Stimulated activated CD4-positive, alpha-beta T cell treated with anti-CD3 and anti-CD28 coated beads, TNF-alpha, amount 100 ng/mL, for 4 hours (primary cell): ENCODE results near the gene METTL13.
"Not testable (repeated sequence)": the region's sequence is repeated elsewhere in the genome, so short reads cannot be mapped to it uniquely, and the experiment has no call there.

Experiments used
- DNase-seq, 3 experiments: peaks; one replicate each; pipeline ENCODE4 v3.0.0-alpha.2; 2020; ENCODE audit warnings: low read depth in 3 of 3

Gene METTL13

GRCh38 chr1:171769754-171770153 is 11.7 kb upstream of the METTL13 start:
- no peak for DNase-seq

GRCh38 chr1:171772312-171772711 is 9.1 kb upstream of the METTL13 start:
- DNase-seq, result no peak

GRCh38 chr1:171780583-171781175 is 781 bp upstream of the METTL13 start:
- no peak for DNase-seq

GRCh38 chr1:171783816-171784530 is 2.5 kb downstream of the METTL13 start:
- no peak for DNase-seq

GRCh38 chr1:171784784-171785183 is 3.3 kb downstream of the METTL13 start:
- no peak for DNase-seq

- no peak for DNase-seq
Measured at GRCh38 chr1:171785766-171786165, 4.3 kb downstream of the METTL13 start.

GRCh38 chr1:171786534-171786933 is 5.1 kb downstream of the METTL13 start:
- no peak for DNase-seq

- DNase-seq, result no peak
Measured at GRCh38 chr1:171787686-171788480, 6.4 kb downstream of the METTL13 start.

- DNase-seq, result no peak
Measured at GRCh38 chr1:171788696-171789095, 7.2 kb downstream of the METTL13 start.

- no peak for DNase-seq
Measured at GRCh38 chr1:171790318-171790717, 8.9 kb downstream of the METTL13 start.

- DNase-seq, result no peak
Measured at GRCh38 chr1:171792656-171793369, 11.4 kb downstream of the METTL13 start.

- no peak for DNase-seq
Measured at GRCh38 chr1:171793636-171794035, 12.2 kb downstream of the METTL13 start.

GRCh38 chr1:171794085-171794484 is 12.6 kb downstream of the METTL13 start:
- peak in 2 of 3 experiments; percentile 36 to 40 for DNase-seq

- no peak for DNase-seq
Measured at GRCh38 chr1:171796592-171796991, 15.1 kb downstream of the METTL13 start.

- no peak for DNase-seq
Measured at GRCh38 chr1:171798311-171798710, 16.9 kb downstream of the METTL13 start.

GRCh38 chr1:171798765-171799164 is 17.3 kb downstream of the METTL13 start:
- no peak for DNase-seq

GRCh38 chr1:171799166-171799565 is 17.7 kb downstream of the METTL13 start:
- no peak for DNase-seq

GRCh38 chr1:171799698-171800097 is 18.2 kb downstream of the METTL13 start:
- not testable (repeated sequence) for DNase-seq

- DNase-seq, result no peak
Measured at GRCh38 chr1:171800342-171800741, 18.9 kb downstream of the METTL13 start.

- no peak for DNase-seq
Measured at GRCh38 chr1:171800851-171801250, 19.4 kb downstream of the METTL13 start.

GRCh38 chr1:171801487-171801891 is 20.0 kb downstream of the METTL13 start:
- DNase-seq, result no peak

- no peak for DNase-seq
Measured at GRCh38 chr1:171802207-171802606, 20.7 kb downstream of the METTL13 start.
